Gastroesophageal sphincter (tissue), 3 donors: ENCODE measurements around the gene ATP11B.

Experiments
- EP300 ChIP-seq: sonication (generic); formaldehyde crosslinking; IDR thresholded peaks from one replicate; pipeline ENCODE4 v1.6.1; 2017; ENCODE audit warnings: antibody characterized with exemption, mild to moderate bottlenecking
- POLR2A ChIP-seq, 2 donors: fragments of 450-650 bp; IDR thresholded peaks; one replicate each; pipeline ENCODE4 v1.6.1; 2017; ENCODE audit warnings: antibody characterized with exemption in 2 of 2, mild to moderate bottlenecking in 2 of 2, moderate library complexity in 1 of 2
- POLR2AphosphoS5 ChIP-seq: sonication (generic); formaldehyde crosslinking; IDR thresholded peaks from one replicate; pipeline ENCODE4 v1.6.1; 2017; ENCODE audit warnings: antibody characterized with exemption
- TF ChIP-seq, protein P1 (sequence below), 4 experiments: fragments of 200-600 bp in 2 of 4; fragments of 450-650 bp in 2 of 4; sonication (generic) in 1 of 4; IDR thresholded peaks; one replicate each; pipeline ENCODE4 v1.5.1; 2017 to 2019; ENCODE audit warnings: antibody characterized with exemption in 4 of 4, mild to moderate bottlenecking in 2 of 4, moderate library complexity in 2 of 4

- TF ChIP-seq, protein P1, sequence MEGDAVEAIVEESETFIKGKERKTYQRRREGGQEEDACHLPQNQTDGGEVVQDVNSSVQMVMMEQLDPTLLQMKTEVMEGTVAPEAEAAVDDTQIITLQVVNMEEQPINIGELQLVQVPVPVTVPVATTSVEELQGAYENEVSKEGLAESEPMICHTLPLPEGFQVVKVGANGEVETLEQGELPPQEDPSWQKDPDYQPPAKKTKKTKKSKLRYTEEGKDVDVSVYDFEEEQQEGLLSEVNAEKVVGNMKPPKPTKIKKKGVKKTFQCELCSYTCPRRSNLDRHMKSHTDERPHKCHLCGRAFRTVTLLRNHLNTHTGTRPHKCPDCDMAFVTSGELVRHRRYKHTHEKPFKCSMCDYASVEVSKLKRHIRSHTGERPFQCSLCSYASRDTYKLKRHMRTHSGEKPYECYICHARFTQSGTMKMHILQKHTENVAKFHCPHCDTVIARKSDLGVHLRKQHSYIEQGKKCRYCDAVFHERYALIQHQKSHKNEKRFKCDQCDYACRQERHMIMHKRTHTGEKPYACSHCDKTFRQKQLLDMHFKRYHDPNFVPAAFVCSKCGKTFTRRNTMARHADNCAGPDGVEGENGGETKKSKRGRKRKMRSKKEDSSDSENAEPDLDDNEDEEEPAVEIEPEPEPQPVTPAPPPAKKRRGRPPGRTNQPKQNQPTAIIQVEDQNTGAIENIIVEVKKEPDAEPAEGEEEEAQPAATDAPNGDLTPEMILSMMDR (IDR thresholded peaks at IDR 0.05) = peak; percentile 24 to 48 (median 35)
- no peak for TF ChIP-seq EP300
- TF ChIP-seq POLR2A (IDR thresholded peaks at IDR 0.05) = no peak
- no peak for TF ChIP-seq POLR2AphosphoS5
These were observed 44.7 kb downstream of the ATP11B start for GRCh38 chr3:182837855-182838454.
